OCI-LY1 (cell line): Measurements from ENCODE around the gene GOLGA3.

Source experiments
- CTCF ChIP-seq: fragments of 200-600 bp; sonication (generic), shearing (Covaris generic); IDR thresholded peaks from 2 replicates; pipeline ENCODE4 v1.5.1; 2017; ENCODE audit warnings: mild to moderate bottlenecking, antibody characterized with exemption, low read length, moderate library complexity, mixed read lengths
- EZH2 ChIP-seq: fragments of 200-600 bp; sonication (generic), shearing (Covaris generic); IDR thresholded peaks from 2 replicates; pipeline ENCODE4 v1.8.0; 2017; ENCODE audit warnings: borderline replicate concordance, mixed run types, mild to moderate bottlenecking, antibody characterized with exemption, low read length, moderate library complexity, mixed read lengths

GRCh38 chr12:132850291-132850690 lies 21.6 kb upstream of the GOLGA3 start:
- TF ChIP-seq CTCF (no peak), EZH2 (no peak)
